GM21619 (cell line): ENCODE measurements around the gene TCEAL3.
"Not testable (repeated sequence)": the region's sequence is repeated elsewhere in the genome, so short reads cannot be mapped to it uniquely, and the experiment has no call there.

Source experiments
- ATAC-seq: cut with Tn5 transposase; IDR thresholded peaks from one replicate; pipeline ENCODE4 v1.9.1; 2021; ENCODE audit not compliant: unreplicated experiment

Gene TCEAL3

GRCh38 chrX:103624111-103624510 is 16.3 kb downstream of the TCEAL3 start:
- ATAC-seq: no peak

GRCh38 chrX:103626855-103627254 is 19.1 kb downstream of the TCEAL3 start:
- no peak for ATAC-seq

GRCh38 chrX:103628386-103629317 is 20.9 kb downstream of the TCEAL3 start, which contains the start of gene TCEAL1:
TCEAL1 (plus strand) TSS chrX:103628975; CDS start chrX:103629917, 942 bp downstream.
- ATAC-seq: peak; percentile 65

GRCh38 chrX:103629318-103630170 is 21.8 kb downstream of the TCEAL3 start:
- peak; percentile 44 for ATAC-seq

GRCh38 chrX:103630171-103630511 is 22.4 kb downstream of the TCEAL3 start:
- ATAC-seq: no peak

GRCh38 chrX:103631145-103631544 is 23.4 kb downstream of the TCEAL3 start:
- ATAC-seq: no peak

- no peak for ATAC-seq
Measured at GRCh38 chrX:103635436-103635835, 27.7 kb downstream of the TCEAL3 start.

GRCh38 chrX:103637604-103638338 is 30.0 kb downstream of the TCEAL3 start:
- no peak for ATAC-seq

GRCh38 chrX:103638479-103639346 is 30.9 kb downstream of the TCEAL3 start:
- not testable (repeated sequence) for ATAC-seq

GRCh38 chrX:103640401-103641155 is 32.8 kb downstream of the TCEAL3 start:
- no peak for ATAC-seq

GRCh38 chrX:103644125-103644524 is 36.4 kb downstream of the TCEAL3 start:
- ATAC-seq: no peak

GRCh38 chrX:103647630-103648029 is 39.9 kb downstream of the TCEAL3 start:
- no peak for ATAC-seq

- no peak for ATAC-seq
Measured at GRCh38 chrX:103651151-103651773, 43.5 kb downstream of the TCEAL3 start.

- ATAC-seq: not testable (repeated sequence)
Measured at GRCh38 chrX:103655230-103656000, 47.7 kb downstream of the TCEAL3 start.

- no peak for ATAC-seq
Measured at GRCh38 chrX:103656617-103657016, 48.9 kb downstream of the TCEAL3 start.

- not testable (repeated sequence) for ATAC-seq
Measured at GRCh38 chrX:103657066-103657465, 49.3 kb downstream of the TCEAL3 start.

- ATAC-seq: no peak
Measured at GRCh38 chrX:103658681-103659433, 51.1 kb downstream of the TCEAL3 start.
